ENCODE results near the gene OMA1. TPM values are rescaled to one million over a fixed set of nuclear protein-coding genes. Genes with fewer than 3 reads are reported as not detected.
"Not testable (repeated sequence)": the region's sequence is repeated elsewhere in the genome, so short reads cannot be mapped to it uniquely, and the experiment has no call there.

The OMA1 gene
- total RNA-seq, 1 donor: 30.7 TPM

GRCh38 chr1:58570094-58570493 is 23.6 kb upstream of the OMA1 start:
- no peak for DNase-seq (ENCODE audit: low read depth)
- H3K4me3 ChIP-seq (ENCODE audit: low read depth, low read length): no peak overlapping the region
- no peak for TF ChIP-seq CTCF (IDR thresholded peaks at IDR 0.05; ENCODE audit: insufficient read depth, low read length)

- no peak overlapping the region for H3K4me3 ChIP-seq (ENCODE audit: low read depth, low read length)
- no peak for DNase-seq (ENCODE audit: low read depth)
- no peak for TF ChIP-seq CTCF (IDR thresholded peaks at IDR 0.05; ENCODE audit: insufficient read depth, low read length)
These were observed 22.4 kb upstream of the OMA1 start for GRCh38 chr1:58568911-58569310.

DNA sequence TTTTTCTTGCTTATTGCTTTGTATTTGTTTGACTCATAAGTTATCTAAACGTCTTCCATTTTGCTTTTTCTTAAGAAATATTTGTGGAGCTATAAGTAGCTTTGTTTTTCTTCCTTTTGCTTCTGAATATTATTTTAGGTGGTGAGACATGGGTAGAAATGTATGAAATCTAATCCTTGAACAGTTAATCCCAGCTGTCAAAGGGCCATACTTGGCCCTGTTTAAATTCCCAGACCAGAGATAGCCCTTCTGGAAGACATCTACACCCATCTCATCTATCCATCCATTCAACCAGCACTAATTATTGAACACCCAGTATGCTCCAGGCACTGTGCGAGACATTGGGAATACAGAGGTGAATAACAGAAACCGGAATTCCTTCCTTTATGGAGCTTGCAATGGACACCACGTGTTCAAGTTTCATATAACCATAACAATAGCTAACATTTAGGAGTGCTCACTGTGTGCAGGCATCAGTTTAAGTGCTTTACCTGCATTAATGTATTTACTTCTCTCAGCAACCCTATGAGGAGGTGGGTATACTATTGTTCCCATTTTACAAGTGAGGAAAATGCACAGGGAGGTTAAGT is 21.8 kb upstream of the OMA1 start:
- no peak for TF ChIP-seq CTCF (IDR thresholded peaks at IDR 0.05; ENCODE audit: insufficient read depth, low read length)
- no peak overlapping the region for H3K4me3 ChIP-seq (ENCODE audit: low read depth, low read length)
- no peak for DNase-seq (ENCODE audit: low read depth)

DNA sequence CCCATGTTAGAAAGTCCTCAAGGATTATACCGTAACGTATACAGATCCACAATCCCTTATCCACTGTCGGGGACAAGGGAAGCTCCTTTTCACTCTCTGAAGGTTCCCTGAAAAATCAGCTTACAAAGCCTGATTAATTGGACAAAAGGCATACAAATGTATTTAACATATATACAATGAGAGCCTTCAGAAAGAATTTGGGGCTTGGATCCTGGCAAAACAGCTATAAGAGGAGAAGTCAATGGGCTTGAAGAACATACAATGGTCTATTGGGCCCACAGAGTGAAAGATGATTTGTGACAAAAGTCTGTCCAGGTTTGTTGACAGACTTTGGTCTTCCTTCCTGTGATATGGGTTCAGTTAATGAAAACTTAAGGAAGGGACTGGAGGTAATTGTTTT is 19.8 kb upstream of the OMA1 start:
- DNase-seq (ENCODE audit: low read depth): no peak
- H3K4me3 ChIP-seq (ENCODE audit: low read depth, low read length): no peak overlapping the region
- TF ChIP-seq CTCF (IDR thresholded peaks at IDR 0.05; ENCODE audit: insufficient read depth, low read length): no peak

DNA sequence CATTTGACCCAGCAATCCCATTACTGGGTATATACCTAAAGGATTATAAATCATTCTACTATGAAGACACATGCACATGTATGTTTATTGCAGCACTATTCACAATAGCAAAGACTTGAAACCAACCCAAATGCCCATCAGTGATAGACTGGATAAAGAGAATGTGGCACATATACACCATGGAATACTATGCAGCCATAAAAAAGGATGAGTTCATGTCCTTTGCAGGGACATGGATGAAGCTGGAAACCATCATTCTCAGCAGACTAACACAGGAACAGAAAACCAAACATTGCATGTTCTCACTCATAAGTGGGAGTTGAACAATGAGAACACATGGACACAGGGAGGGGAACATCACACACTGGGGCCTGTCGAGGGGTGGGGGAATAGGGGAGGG is 17.2 kb upstream of the OMA1 start:
- not testable (repeated sequence) for H3K4me3 ChIP-seq (ENCODE audit: low read depth, low read length); DNase-seq (ENCODE audit: low read depth)

DNA sequence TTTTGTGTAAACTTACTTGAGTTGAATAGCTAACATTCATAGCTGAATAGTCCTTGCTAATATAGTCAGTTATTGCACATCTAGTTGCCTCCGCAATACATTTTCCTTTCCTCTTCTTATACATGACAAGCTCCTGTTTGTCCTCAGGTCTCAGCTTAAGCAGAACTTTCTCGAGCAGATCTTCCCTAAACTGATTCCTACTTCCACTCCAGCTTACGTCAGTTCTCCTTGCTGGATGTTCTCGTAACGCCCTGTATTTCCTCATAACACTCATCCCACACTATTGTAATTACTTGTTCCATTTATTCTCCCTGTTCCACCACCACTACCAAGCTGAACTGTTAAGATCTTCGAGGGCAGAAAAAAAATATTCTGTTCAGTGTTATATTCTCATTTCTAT is 15.1 kb upstream of the OMA1 start:
- TF ChIP-seq CTCF (IDR thresholded peaks at IDR 0.05; ENCODE audit: insufficient read depth, low read length): no peak
- DNase-seq (ENCODE audit: low read depth): no peak
- no peak overlapping the region for H3K4me3 ChIP-seq (ENCODE audit: low read depth, low read length)

DNA sequence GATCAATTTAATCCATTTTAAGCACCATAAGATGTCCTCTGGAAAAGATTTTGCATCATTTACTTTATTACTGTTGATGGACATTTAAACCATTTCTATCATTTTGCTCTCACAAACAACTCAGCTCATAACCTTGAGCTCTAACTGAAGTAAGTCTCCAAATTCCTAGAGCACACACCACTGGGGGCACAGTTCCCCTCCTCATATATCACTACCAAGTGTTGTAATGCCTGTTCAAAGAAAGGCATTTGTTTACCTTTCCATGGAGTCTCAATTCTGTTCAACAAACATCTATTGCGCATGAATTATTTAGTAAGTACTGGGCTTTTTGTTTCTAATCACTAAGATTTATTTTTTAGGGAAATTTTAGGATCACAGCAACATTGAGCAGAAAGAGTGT is 8.9 kb upstream of the OMA1 start:
- no peak overlapping the region for H3K4me3 ChIP-seq (ENCODE audit: low read depth, low read length)
- TF ChIP-seq CTCF (IDR thresholded peaks at IDR 0.05; ENCODE audit: insufficient read depth, low read length): no peak
- DNase-seq (ENCODE audit: low read depth): no peak

Measured in fibroblast of the aortic adventitia (primary cell).